ENCODE results near the gene INSR. TPM values are rescaled to one million over a fixed set of nuclear protein-coding genes. Genes with fewer than 3 reads are reported as not detected.

INSR gene
- total RNA-seq, 6 experiments from 2014 or later, result 2.1 to 6.3 (median 2.5) TPM

GRCh38 chr19:7266832-7267231 is 27.4 kb downstream of the INSR start:
- Mint-ChIP-seq H3K27me3 (ENCODE audit: insufficient read depth) (no peaks in the 10 kb centered on the region; the same call in 1 of the 2 replicates), H3K4me1 (ENCODE audit: low read depth) (no peaks in the 10 kb centered on the region), H3K9me3 (peaks cover 14% of the 10 kb centered on the region; the same call in 1 of the 2 replicates), H3K4me3 (no peak overlapping the region), H3K27ac (no peak overlapping the region), H3K36me3 (ENCODE audit: low read depth) (peaks cover 13% of the 10 kb centered on the region)
- no peak for DNase-seq
- TF ChIP-seq, protein P1, sequence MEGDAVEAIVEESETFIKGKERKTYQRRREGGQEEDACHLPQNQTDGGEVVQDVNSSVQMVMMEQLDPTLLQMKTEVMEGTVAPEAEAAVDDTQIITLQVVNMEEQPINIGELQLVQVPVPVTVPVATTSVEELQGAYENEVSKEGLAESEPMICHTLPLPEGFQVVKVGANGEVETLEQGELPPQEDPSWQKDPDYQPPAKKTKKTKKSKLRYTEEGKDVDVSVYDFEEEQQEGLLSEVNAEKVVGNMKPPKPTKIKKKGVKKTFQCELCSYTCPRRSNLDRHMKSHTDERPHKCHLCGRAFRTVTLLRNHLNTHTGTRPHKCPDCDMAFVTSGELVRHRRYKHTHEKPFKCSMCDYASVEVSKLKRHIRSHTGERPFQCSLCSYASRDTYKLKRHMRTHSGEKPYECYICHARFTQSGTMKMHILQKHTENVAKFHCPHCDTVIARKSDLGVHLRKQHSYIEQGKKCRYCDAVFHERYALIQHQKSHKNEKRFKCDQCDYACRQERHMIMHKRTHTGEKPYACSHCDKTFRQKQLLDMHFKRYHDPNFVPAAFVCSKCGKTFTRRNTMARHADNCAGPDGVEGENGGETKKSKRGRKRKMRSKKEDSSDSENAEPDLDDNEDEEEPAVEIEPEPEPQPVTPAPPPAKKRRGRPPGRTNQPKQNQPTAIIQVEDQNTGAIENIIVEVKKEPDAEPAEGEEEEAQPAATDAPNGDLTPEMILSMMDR (IDR thresholded peaks at IDR 0.05), result no peak

- DNase-seq, result no peak
- H3K4me1 Mint-ChIP-seq (ENCODE audit: low read depth), result no peaks in the 10 kb centered on the region
- H3K27ac Mint-ChIP-seq, result no peak overlapping the region
- H3K9me3 Mint-ChIP-seq, result peaks cover 14% of the 10 kb centered on the region; the same call in 1 of the 2 replicates
- peaks cover 13% of the 10 kb centered on the region for H3K36me3 Mint-ChIP-seq (ENCODE audit: low read depth)
- TF ChIP-seq, protein P1 (IDR thresholded peaks at IDR 0.05), result no peak
- no peaks in the 10 kb centered on the region; the same call in 1 of the 2 replicates for H3K27me3 Mint-ChIP-seq (ENCODE audit: insufficient read depth)
- no peak overlapping the region for H3K4me3 Mint-ChIP-seq
These were observed 28.3 kb downstream of the INSR start for GRCh38 chr19:7265963-7266362.

GRCh38 chr19:7264858-7265257 is 29.4 kb downstream of the INSR start:
- H3K27ac Mint-ChIP-seq, result no peak overlapping the region
- no peaks in the 10 kb centered on the region; the same call in 1 of the 2 replicates for H3K27me3 Mint-ChIP-seq (ENCODE audit: insufficient read depth)
- H3K9me3 Mint-ChIP-seq, result peaks cover 14% of the 10 kb centered on the region; the same call in 1 of the 2 replicates
- H3K4me3 Mint-ChIP-seq, result no peak overlapping the region
- DNase-seq, result no peak
- no peaks in the 10 kb centered on the region for H3K4me1 Mint-ChIP-seq (ENCODE audit: low read depth)
- H3K36me3 Mint-ChIP-seq (ENCODE audit: low read depth), result peaks cover 13% of the 10 kb centered on the region
- TF ChIP-seq, protein P1 (IDR thresholded peaks at IDR 0.05), result no peak

DNA sequence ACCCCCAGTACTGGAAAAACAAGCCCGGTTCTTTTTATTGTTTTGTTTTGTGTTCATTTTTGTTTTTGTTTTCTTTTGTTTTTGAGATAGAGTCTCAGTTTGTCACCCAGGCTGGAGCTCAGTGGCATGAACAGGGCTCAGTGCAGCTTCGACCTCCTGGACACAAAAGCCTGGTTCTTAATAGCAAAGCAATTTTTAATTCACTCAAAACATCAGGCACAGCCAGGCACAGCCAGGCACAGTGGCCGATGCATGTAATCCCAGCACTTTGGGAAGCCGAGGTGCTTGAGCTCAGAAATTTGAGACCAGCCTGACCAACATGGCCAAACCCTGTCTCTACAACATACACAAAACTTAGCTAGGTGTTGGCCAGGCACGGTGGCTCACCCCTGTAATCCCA is 30.7 kb downstream of the INSR start:
- Mint-ChIP-seq H3K27me3 (ENCODE audit: insufficient read depth) (no peaks in the 10 kb centered on the region; the same call in 1 of the 2 replicates), H3K27ac (no peak overlapping the region), H3K36me3 (ENCODE audit: low read depth) (peaks cover 13% of the 10 kb centered on the region), H3K4me3 (no peak overlapping the region), H3K4me1 (ENCODE audit: low read depth) (no peaks in the 10 kb centered on the region), H3K9me3 (peaks cover 14% of the 10 kb centered on the region; the same call in 1 of the 2 replicates)
- TF ChIP-seq, protein P1 (IDR thresholded peaks at IDR 0.05), result no peak
- no peak for DNase-seq

DNA sequence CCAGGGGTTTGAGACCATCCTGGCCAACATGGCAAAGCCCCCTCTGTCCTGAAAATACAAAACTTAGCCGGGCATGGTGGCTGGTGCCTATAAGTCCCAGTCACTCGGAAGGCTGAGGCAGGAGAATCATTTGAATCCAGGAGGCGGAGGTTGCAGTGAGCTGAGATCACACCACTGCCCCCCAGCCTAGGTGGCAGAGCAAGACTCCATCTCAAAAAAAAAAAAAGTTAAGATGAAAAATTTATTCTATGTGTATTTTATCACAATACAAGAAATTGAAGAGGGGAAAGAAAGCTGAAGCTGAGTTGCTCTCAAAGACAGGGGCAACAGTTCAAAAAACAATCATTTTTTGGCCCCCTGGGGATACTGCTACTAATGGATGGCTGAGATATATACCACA is 31.1 kb downstream of the INSR start:
- Mint-ChIP-seq H3K36me3 (ENCODE audit: low read depth) (peaks cover 13% of the 10 kb centered on the region), H3K27me3 (ENCODE audit: insufficient read depth) (no peaks in the 10 kb centered on the region; the same call in 1 of the 2 replicates), H3K9me3 (peaks cover 10% of the 10 kb centered on the region; the same call in 1 of the 2 replicates), H3K4me3 (no peak overlapping the region), H3K4me1 (ENCODE audit: low read depth) (no peaks in the 10 kb centered on the region), H3K27ac (no peak overlapping the region)
- no peak for DNase-seq
- TF ChIP-seq, protein P1 (IDR thresholded peaks at IDR 0.05), result no peak
